ENCODE data around the gene MAMDC4.

The MAMDC4 gene

GRCh38 chr9:136827794-136828473, 24.2 kb upstream of the MAMDC4 start:
- H3K18ac ChIP-seq (ENCODE audit: low read length): no peak overlapping the region
- no peak overlapping the region for H4K91ac ChIP-seq (ENCODE audit: low read depth, low read length)
- no peak overlapping the region for H4K8ac ChIP-seq (ENCODE audit: low read depth, low read length)
- H3K79me2 ChIP-seq (ENCODE audit: control insufficient read depth, insufficient read depth, low read length, poor library complexity): no peaks in the 10 kb centered on the region
- WGBS (ENCODE audit: extremely low coverage, insufficient coverage, insufficient read length): no CpG with 5 or more reads among the region's 14 CpGs
- no peak overlapping the region for H3K4me3 ChIP-seq (ENCODE audit: low read depth, low read length)
- no peak overlapping the region for H3K27ac ChIP-seq (ENCODE audit: low read depth, low read length)
- H3K9ac ChIP-seq (ENCODE audit: low read length): no peak overlapping the region
- no peak overlapping the region for H2AK5ac ChIP-seq (ENCODE audit: low read length)
- no peak overlapping the region for H2BK5ac ChIP-seq (ENCODE audit: low read depth, low read length, poor library complexity)
- H3K4ac ChIP-seq (ENCODE audit: low read depth, low read length): no peak overlapping the region
- H4K12ac ChIP-seq (ENCODE audit: low read depth, low read length): no peak overlapping the region
- peaks cover 93 to 95% of the 10 kb centered on the region in 2 experiments for H3K36me3 ChIP-seq (ENCODE audit: control insufficient read depth in 1 of 2, insufficient read depth in 2 of 2, low read length in 2 of 2)
- no peak overlapping the region for H3K23ac ChIP-seq (ENCODE audit: low read length)
- H3K27me3 ChIP-seq (ENCODE audit: insufficient read depth, low read length): no peaks in the 10 kb centered on the region
- no peak overlapping the region for H2AFZ ChIP-seq (ENCODE audit: insufficient read depth, low read length, poor library complexity)
- no peak for DNase-seq
- H3K9me3 ChIP-seq (ENCODE audit: insufficient read depth, low read depth, low read length): no peaks in the 10 kb centered on the region
- no peak overlapping the region for H3K14ac ChIP-seq (ENCODE audit: low read length)
- H2BK12ac ChIP-seq (ENCODE audit: low read length): no peak overlapping the region
- no peaks in the 10 kb centered on the region for H3K79me1 ChIP-seq (ENCODE audit: low read length)
- no peaks in the 10 kb centered on the region for H3K4me1 ChIP-seq (ENCODE audit: control insufficient read depth in 1 of 2, insufficient read depth in 2 of 2, low read length in 2 of 2)
- H2BK120ac ChIP-seq (ENCODE audit: insufficient read depth, low read length, poor library complexity): no peak overlapping the region
- H3K4me2 ChIP-seq (ENCODE audit: low read length): no peak overlapping the region

GRCh38 chr9:136828474-136829140, 23.5 kb upstream of the MAMDC4 start:
- no peak overlapping the region for H3K27ac ChIP-seq (ENCODE audit: low read depth, low read length)
- WGBS (ENCODE audit: extremely low coverage, insufficient coverage, insufficient read length): no CpG with 5 or more reads among the region's 31 CpGs

GRCh38 chr9:136829412-136829811, 22.7 kb upstream of the MAMDC4 start:
- no peak overlapping the region for H2BK120ac ChIP-seq (ENCODE audit: insufficient read depth, low read length, poor library complexity)

More at GRCh38 chr9:136828474-136829140, 23.5 kb upstream of the MAMDC4 start:
- Histone ChIP-seq H2BK120ac (ENCODE audit: insufficient read depth, low read length, poor library complexity) (no peak overlapping the region), H3K36me3 (ENCODE audit: control insufficient read depth in 1 of 2, insufficient read depth in 2 of 2, low read length in 2 of 2) (peaks cover 89 to 90% of the 10 kb centered on the region in 2 experiments), H3K4me2 (ENCODE audit: low read length) (no peak overlapping the region), H3K4me1 (ENCODE audit: control insufficient read depth in 1 of 2, insufficient read depth in 2 of 2, low read length in 2 of 2) (no peaks in the 10 kb centered on the region), H3K79me1 (ENCODE audit: low read length) (no peaks in the 10 kb centered on the region), H2BK12ac (ENCODE audit: low read length) (no peak overlapping the region), H3K18ac (ENCODE audit: low read length) (no peak overlapping the region), H2AFZ (ENCODE audit: insufficient read depth, low read length, poor library complexity) (no peak overlapping the region), H3K27me3 (ENCODE audit: insufficient read depth, low read length) (no peaks in the 10 kb centered on the region), H4K12ac (ENCODE audit: low read depth, low read length) (no peak overlapping the region), H2BK5ac (ENCODE audit: low read depth, low read length, poor library complexity) (no peak overlapping the region), H3K4ac (ENCODE audit: low read depth, low read length) (no peak overlapping the region), H3K14ac (ENCODE audit: low read length) (no peak overlapping the region), H4K8ac (ENCODE audit: low read depth, low read length) (no peak overlapping the region), H3K9me3 (ENCODE audit: insufficient read depth, low read depth, low read length) (no peaks in the 10 kb centered on the region), H2AK5ac (ENCODE audit: low read length) (no peak overlapping the region), H4K91ac (ENCODE audit: low read depth, low read length) (no peak overlapping the region), H3K23ac (ENCODE audit: low read length) (no peak overlapping the region), H3K79me2 (ENCODE audit: control insufficient read depth, insufficient read depth, low read length, poor library complexity) (no peaks in the 10 kb centered on the region), H3K9ac (ENCODE audit: low read length) (no peak overlapping the region), H3K4me3 (ENCODE audit: low read depth, low read length) (no peak overlapping the region)
- no peak for DNase-seq

GRCh38 chr9:136829981-136830885, 21.9 kb upstream of the MAMDC4 start:
- no peak overlapping the region for H3K27ac ChIP-seq (ENCODE audit: low read depth, low read length)
- no peaks in the 10 kb centered on the region for H3K27me3 ChIP-seq (ENCODE audit: insufficient read depth, low read length)
- H2AFZ ChIP-seq (ENCODE audit: insufficient read depth, low read length, poor library complexity): no peak overlapping the region
- H4K91ac ChIP-seq (ENCODE audit: low read depth, low read length): no peak overlapping the region
- no CpG with 5 or more reads among the region's 41 CpGs for WGBS (ENCODE audit: extremely low coverage, insufficient coverage, insufficient read length)
- H2BK5ac ChIP-seq (ENCODE audit: low read depth, low read length, poor library complexity): no peak overlapping the region
- no peaks in the 10 kb centered on the region for H3K79me2 ChIP-seq (ENCODE audit: control insufficient read depth, insufficient read depth, low read length, poor library complexity)
- no peak overlapping the region for H3K9ac ChIP-seq (ENCODE audit: low read length)
- no peak overlapping the region for H3K4ac ChIP-seq (ENCODE audit: low read depth, low read length)
- H3K4me3 ChIP-seq (ENCODE audit: low read depth, low read length): no peak overlapping the region
- H4K12ac ChIP-seq (ENCODE audit: low read depth, low read length): no peak overlapping the region
- no peak for DNase-seq
- H2BK120ac ChIP-seq (ENCODE audit: insufficient read depth, low read length, poor library complexity): no peak overlapping the region
- H2AK5ac ChIP-seq (ENCODE audit: low read length): no peak overlapping the region
- no peak overlapping the region for H3K14ac ChIP-seq (ENCODE audit: low read length)
- no peaks in the 10 kb centered on the region for H3K79me1 ChIP-seq (ENCODE audit: low read length)
- H3K18ac ChIP-seq (ENCODE audit: low read length): no peak overlapping the region
- H3K4me2 ChIP-seq (ENCODE audit: low read length): no peak overlapping the region
- no peaks in the 10 kb centered on the region for H3K9me3 ChIP-seq (ENCODE audit: insufficient read depth, low read depth, low read length)
- H3K36me3 ChIP-seq (ENCODE audit: control insufficient read depth in 1 of 2, insufficient read depth in 2 of 2, low read length in 2 of 2): peaks cover 82 to 84% of the 10 kb centered on the region in 2 experiments
- H4K8ac ChIP-seq (ENCODE audit: low read depth, low read length): no peak overlapping the region
- H2BK12ac ChIP-seq (ENCODE audit: low read length): no peak overlapping the region
- no peaks in the 10 kb centered on the region for H3K4me1 ChIP-seq (ENCODE audit: control insufficient read depth in 1 of 2, insufficient read depth in 2 of 2, low read length in 2 of 2)
- no peak overlapping the region for H3K23ac ChIP-seq (ENCODE audit: low read length)

More at GRCh38 chr9:136829412-136829811, 22.7 kb upstream of the MAMDC4 start:
- no peak overlapping the region for H3K27ac ChIP-seq (ENCODE audit: low read depth, low read length)
- no peaks in the 10 kb centered on the region for H3K79me1 ChIP-seq (ENCODE audit: low read length)
- no peak overlapping the region for H2BK5ac ChIP-seq (ENCODE audit: low read depth, low read length, poor library complexity)
- H2AFZ ChIP-seq (ENCODE audit: insufficient read depth, low read length, poor library complexity): no peak overlapping the region
- H4K91ac ChIP-seq (ENCODE audit: low read depth, low read length): no peak overlapping the region
- H3K27me3 ChIP-seq (ENCODE audit: insufficient read depth, low read length): no peaks in the 10 kb centered on the region
- no peak for DNase-seq
- WGBS (ENCODE audit: extremely low coverage, insufficient coverage, insufficient read length): no CpG with 5 or more reads among the region's 14 CpGs
- no peak overlapping the region for H3K14ac ChIP-seq (ENCODE audit: low read length)
- H3K36me3 ChIP-seq (ENCODE audit: control insufficient read depth in 1 of 2, insufficient read depth in 2 of 2, low read length in 2 of 2): peaks cover 87 to 88% of the 10 kb centered on the region in 2 experiments
- H3K4me3 ChIP-seq (ENCODE audit: low read depth, low read length): no peak overlapping the region
- H3K4ac ChIP-seq (ENCODE audit: low read depth, low read length): no peak overlapping the region
- no peak overlapping the region for H3K18ac ChIP-seq (ENCODE audit: low read length)
- H3K9me3 ChIP-seq (ENCODE audit: insufficient read depth, low read depth, low read length): no peaks in the 10 kb centered on the region
- H2AK5ac ChIP-seq (ENCODE audit: low read length): no peak overlapping the region
- no peak overlapping the region for H4K12ac ChIP-seq (ENCODE audit: low read depth, low read length)
- no peak overlapping the region for H3K9ac ChIP-seq (ENCODE audit: low read length)
- no peak overlapping the region for H4K8ac ChIP-seq (ENCODE audit: low read depth, low read length)
- no peak overlapping the region for H3K4me2 ChIP-seq (ENCODE audit: low read length)
- H3K79me2 ChIP-seq (ENCODE audit: control insufficient read depth, insufficient read depth, low read length, poor library complexity): no peaks in the 10 kb centered on the region
- H2BK12ac ChIP-seq (ENCODE audit: low read length): no peak overlapping the region
- no peaks in the 10 kb centered on the region for H3K4me1 ChIP-seq (ENCODE audit: control insufficient read depth in 1 of 2, insufficient read depth in 2 of 2, low read length in 2 of 2)
- H3K23ac ChIP-seq (ENCODE audit: low read length): no peak overlapping the region

All from trophoblast cell (in vitro differentiated cells and primary cell).